Naive thymus-derived CD4-positive, alpha-beta T cell (primary cell): ENCODE data around the gene EOLA1. TPM values are rescaled to one million over a fixed set of nuclear protein-coding genes. Genes with fewer than 3 reads are reported as not detected.
"Not testable (repeated sequence)": the region's sequence is repeated elsewhere in the genome, so short reads cannot be mapped to it uniquely, and the experiment has no call there.

ENCODE experiments used
- ATAC-seq: fragments of 150-1000 bp; cut with Tn5 transposase; 2 replicates; pipeline ENCODE4 v1.10.0; 2021; ENCODE audit warnings: mild to moderate bottlenecking, moderate library complexity
- CTCF ChIA-PET: fragments of 350-600 bp; sonication (Branson Sonifier 250); formaldehyde crosslinking; loops from one replicate; lab custom pipeline; 2021; ENCODE audit warnings: antibody characterized with exemption; lab: Charles Lee
- POLR2A ChIA-PET: fragments of 350-600 bp; sonication (Branson Sonifier 250); formaldehyde crosslinking; loops from one replicate; lab custom pipeline; 2021; ENCODE audit warnings: antibody characterized with exemption, inconsistent platforms; lab: Charles Lee
- DNase-seq, 9 donors: peaks; one replicate each; pipeline versions ENCODE4 v3.0.0 to v3.0.0-alpha.2; 2020 to 2022; ENCODE audit warnings: mixed read lengths in 1 of 9
- H3K27ac ChIP-seq: one replicate; pipeline ENCODE4 v1.7.0; 2013; ENCODE audit warnings: mild to moderate bottlenecking, low read depth, low read length, moderate library complexity
- H3K27me3 ChIP-seq, 2 donors: one replicate each; pipeline ENCODE4 v1.7.0; 2013; ENCODE audit warnings: low read length in 2 of 2, mild to moderate bottlenecking in 2 of 2, moderate library complexity in 2 of 2; ENCODE audit not compliant: control insufficient read depth in 2 of 2, insufficient read depth in 2 of 2
- H3K36me3 ChIP-seq, 3 experiments: 1 replicate in 2 of 3; 2 replicates in 1 of 3; pipeline ENCODE4 v1.7.0; 2013; ENCODE audit warnings: low read length in 3 of 3, mild to moderate bottlenecking in 3 of 3, moderate library complexity in 1 of 3; ENCODE audit not compliant: insufficient read depth in 3 of 3, control insufficient read depth in 2 of 3
- H3K4me1 ChIP-seq, 2 donors: one replicate each; pipeline ENCODE4 v1.7.0; 2013; ENCODE audit warnings: low read length in 2 of 2, mild to moderate bottlenecking in 2 of 2, moderate library complexity in 1 of 2; ENCODE audit not compliant: control insufficient read depth in 2 of 2, insufficient read depth in 2 of 2
- H3K4me3 ChIP-seq: 2 replicates; pipeline ENCODE4 v1.7.0; 2013; ENCODE audit warnings: mild to moderate bottlenecking, low read length
- H3K9me3 ChIP-seq, 3 experiments: 1 replicate in 2 of 3; 2 replicates in 1 of 3; pipeline ENCODE4 v1.7.0; 2013; ENCODE audit warnings: low read length in 3 of 3; ENCODE audit not compliant: control insufficient read depth in 2 of 3
- H3K27ac Mint-ChIP-seq, 9 donors: one replicate each; pipeline ENCODE4 v1.8.0; 2020 to 2022; ENCODE audit warnings: mixed read lengths in 9 of 9, mild to moderate bottlenecking in 8 of 9, moderate library complexity in 5 of 9, inconsistent platforms in 2 of 9
- H3K27me3 Mint-ChIP-seq, 5 donors: one replicate each; pipeline ENCODE4 v1.8.0; 2021 to 2022; ENCODE audit warnings: mixed read lengths in 5 of 5, mild to moderate bottlenecking in 1 of 5
- H3K36me3 Mint-ChIP-seq, 5 donors: one replicate each; pipeline ENCODE4 v1.8.0; 2020 to 2022; ENCODE audit warnings: mixed read lengths in 5 of 5, mild to moderate bottlenecking in 3 of 5, inconsistent platforms in 1 of 5
- H3K4me1 Mint-ChIP-seq, 7 donors: one replicate each; pipeline ENCODE4 v1.8.0; 2020 to 2022; ENCODE audit warnings: mixed read lengths in 7 of 7, mild to moderate bottlenecking in 3 of 7, inconsistent platforms in 1 of 7
- H3K4me3 Mint-ChIP-seq, 10 donors: one replicate each; pipeline ENCODE4 v1.8.0; 2020 to 2022; ENCODE audit warnings: mild to moderate bottlenecking in 10 of 10, mixed read lengths in 10 of 10, moderate library complexity in 6 of 10, inconsistent platforms in 2 of 10
- H3K9me3 Mint-ChIP-seq, 11 donors: one replicate each; pipeline ENCODE4 v1.8.0; 2020 to 2022; ENCODE audit warnings: mixed read lengths in 11 of 11, mild to moderate bottlenecking in 4 of 11, inconsistent platforms in 1 of 11, moderate library complexity in 1 of 11
- intact Hi-C, 2 donors: fragments of 100-400 bp; cut with micrococcal nuclease; formaldehyde crosslinking; loops; one replicate each; pipeline ENCODE4 v1.15.1; 2023
- polyA plus RNA-seq, 2 donors: library from polyadenylated mRNA; unstranded; fragments of 300-500 nt; fragmentation: Illumina TruSeq; gene quantifications; one replicate each; pipeline ENCODE4 v1.2.3, GENCODE V29; 2021
- total RNA-seq, 6 experiments: library from RNA in 5 of 6; stranded (reverse) in 5 of 6; gene quantifications; 1 replicate in 5 of 6; 2 replicates in 1 of 6; pipeline ENCODE4 v1.2.3 and lab custom pipeline; 2021 to 2026

Gene EOLA1
- total and polyA plus RNA-seq, 7 experiments from 2014 or later: 22.2 to 68.1 (median 30.1) TPM

DNA sequence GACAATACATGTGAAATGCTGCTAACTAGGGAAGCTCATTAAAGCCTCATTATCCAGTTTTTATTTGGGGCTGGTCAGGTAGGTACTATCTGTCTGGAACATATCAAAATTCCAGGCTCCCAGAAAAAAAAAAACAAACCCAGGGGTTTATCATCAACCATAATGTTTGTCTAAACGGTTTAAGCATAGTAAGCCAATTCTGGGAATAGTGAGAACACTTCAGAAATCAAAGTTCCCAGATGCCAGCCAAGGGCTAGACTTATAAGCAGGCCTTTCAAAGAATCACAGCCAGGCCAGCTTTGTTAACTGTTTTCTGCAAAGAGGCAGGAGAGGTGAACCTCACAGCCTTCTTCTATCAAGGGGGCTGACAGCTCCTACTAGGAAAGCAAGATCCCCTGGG lies 43.8 kb upstream of the EOLA1 start:
- ChIA-PET CTCF (no interaction called here), POLR2A (no interaction called here)
- intact Hi-C loops: no loop called here
- H3K4me1 ChIP-seq: no peaks in the 10 kb centered on the region
- Mint-ChIP-seq H3K36me3 (peaks cover 0 to 19% (median 4%) of the 10 kb centered on the region in 5 donors), H3K4me3 (no peak overlapping the region), H3K27ac (no peak overlapping the region), H3K4me1 (peaks cover 0 to 33% (median 3%) of the 10 kb centered on the region in 7 donors), H3K27me3 (no peaks in the 10 kb centered on the region), H3K9me3 (no peaks in the 10 kb centered on the region)
- H3K27me3 ChIP-seq: no peaks in the 10 kb centered on the region
- H3K9me3 ChIP-seq: no peaks in the 10 kb centered on the region
- DNase-seq (no peak), ATAC-seq (no peak)
- peaks cover 13 to 86% (median 49%) of the 10 kb centered on the region in 3 experiments for H3K36me3 ChIP-seq
- no peak overlapping the region for H3K4me3 ChIP-seq
- no peak overlapping the region for H3K27ac ChIP-seq

DNA sequence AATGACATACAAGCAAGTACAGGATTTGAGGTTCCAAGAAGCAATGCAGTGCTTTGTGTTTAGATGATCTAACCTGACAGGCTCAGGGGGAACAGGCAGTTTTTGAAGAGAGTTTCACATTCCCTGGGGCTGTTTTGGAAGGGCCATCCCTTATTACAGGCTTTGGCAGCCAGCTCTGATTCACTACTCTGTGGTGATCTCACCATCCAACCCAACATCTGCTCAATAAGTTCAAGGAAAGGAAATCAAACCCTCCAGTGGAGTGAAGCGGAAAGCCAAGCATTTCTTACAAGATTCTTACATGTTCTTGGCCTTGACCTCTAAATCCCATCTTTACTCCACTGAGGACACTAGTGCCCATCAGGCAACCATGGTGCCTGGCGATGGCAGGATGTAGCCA lies 43.2 kb upstream of the EOLA1 start:
- H3K4me1 ChIP-seq: peaks cover 0 to under 1% of the 10 kb centered on the region in 2 donors
- Mint-ChIP-seq H3K4me1 (peaks cover 0 to 36% (median 4%) of the 10 kb centered on the region in 7 donors), H3K27me3 (no peaks in the 10 kb centered on the region), H3K36me3 (peaks cover 0 to 17% (median 4%) of the 10 kb centered on the region in 5 donors), H3K27ac (no peak overlapping the region), H3K4me3 (no peak overlapping the region), H3K9me3 (no peaks in the 10 kb centered on the region)
- intact Hi-C loops: no loop called here
- H3K9me3 ChIP-seq: no peaks in the 10 kb centered on the region
- H3K4me3 ChIP-seq: no peak overlapping the region
- H3K36me3 ChIP-seq: peaks cover 13 to 85% (median 52%) of the 10 kb centered on the region in 3 experiments
- DNase-seq (no peak), ATAC-seq (no peak)
- ChIA-PET POLR2A (no interaction called here), CTCF (no interaction called here)
- no peak overlapping the region for H3K27ac ChIP-seq
- H3K27me3 ChIP-seq: no peaks in the 10 kb centered on the region

GRCh38 chrX:149498767-149499166 lies 42.0 kb upstream of the EOLA1 start:
- CTCF ChIA-PET: interaction anchor here (0.6 kb wide), 1 partner anchor 10 kb away, joined by 3 read pairs; no protein-coding TSS in a partner anchor

GRCh38 chrX:149499766-149500165 lies 41.0 kb upstream of the EOLA1 start:
- Histone ChIP-seq H3K27me3 (no peaks in the 10 kb centered on the region), H3K36me3 (peaks cover 13 to 70% (median 40%) of the 10 kb centered on the region in 3 experiments), H3K27ac (no peak overlapping the region), H3K4me1 (peaks cover 0 to 8% of the 10 kb centered on the region in 2 donors), H3K4me3 (no peak overlapping the region), H3K9me3 (no peaks in the 10 kb centered on the region)
- no peaks in the 10 kb centered on the region for H3K9me3 Mint-ChIP-seq
- ATAC-seq: no peak
- no peak for DNase-seq
- ChIA-PET CTCF (interaction anchor here (1.0 kb wide), 1 partner anchor 13 kb away, joined by 3 read pairs; no protein-coding TSS in a partner anchor), POLR2A (no interaction called here)
- H3K36me3 Mint-ChIP-seq: peaks cover 0 to 19% (median 4%) of the 10 kb centered on the region in 5 donors
- peak overlapping the region in 2 of 9 donors; percentile 25 to 71 for H3K27ac Mint-ChIP-seq
- H3K4me1 Mint-ChIP-seq: peaks cover 6 to 37% (median 9%) of the 10 kb centered on the region in 7 donors
- H3K27me3 Mint-ChIP-seq: no peaks in the 10 kb centered on the region
- intact Hi-C loops: loop anchor here (10.0 kb wide), 6 partner anchors 135 to 1585 kb away; partner anchors contain the start of genes CD99L2 (in 1 of the 2), EOLA2 (in 1 of the 2), FMR1 (in 1 of the 2) and MAMLD1 (in 1 of the 2)
- no peak overlapping the region for H3K4me3 Mint-ChIP-seq

More at GRCh38 chrX:149498767-149499166, 42.0 kb upstream of the EOLA1 start:
- Histone ChIP-seq H3K36me3 (peaks cover 13 to 78% (median 50%) of the 10 kb centered on the region in 3 experiments), H3K9me3 (no peaks in the 10 kb centered on the region), H3K27ac (no peak overlapping the region), H3K27me3 (no peaks in the 10 kb centered on the region), H3K4me3 (no peak overlapping the region), H3K4me1 (peaks cover 0 to 5% of the 10 kb centered on the region in 2 donors)
- H3K4me3 Mint-ChIP-seq: no peak overlapping the region
- no peak for DNase-seq
- ATAC-seq: no peak
- peaks cover 0 to 17% (median 4%) of the 10 kb centered on the region in 5 donors for H3K36me3 Mint-ChIP-seq
- intact Hi-C loops: no loop called here
- H3K27ac Mint-ChIP-seq: no peak overlapping the region
- H3K9me3 Mint-ChIP-seq: no peaks in the 10 kb centered on the region
- H3K4me1 Mint-ChIP-seq: peaks cover 0 to 37% (median 6%) of the 10 kb centered on the region in 7 donors
- POLR2A ChIA-PET: no interaction called here
- H3K27me3 Mint-ChIP-seq: no peaks in the 10 kb centered on the region

GRCh38 chrX:149502923-149503322 lies 37.9 kb upstream of the EOLA1 start:
- peaks cover 6 to 13% of the 10 kb centered on the region in 2 donors for H3K4me1 ChIP-seq
- peaks cover 14 to 44% (median 23%) of the 10 kb centered on the region in 7 donors for H3K4me1 Mint-ChIP-seq
- H3K27me3 ChIP-seq, H3K27me3 Mint-ChIP-seq, DNase-seq, CTCF ChIA-PET, H3K9me3 Mint-ChIP-seq, ATAC-seq, H3K9me3 ChIP-seq, H3K4me3 ChIP-seq: not testable (repeated sequence)
- peaks cover 0 to 41% (median 17%) of the 10 kb centered on the region in 3 experiments for H3K36me3 ChIP-seq
- intact Hi-C loops: loop anchor here (10.0 kb wide), 6 partner anchors 132 to 1588 kb away; partner anchors contain the start of genes CD99L2 (in 1 of the 2), EOLA2 (in 1 of the 2), FMR1 (in 1 of the 2) and MAMLD1 (in 1 of the 2)
- H3K4me3 Mint-ChIP-seq: peak overlapping the region in 1 of 10 donors; percentile 55
- POLR2A ChIA-PET: interaction anchor here (3.7 kb wide), 1 partner anchor 38 kb away, joined by 33 read pairs; the partner anchor contains the start of gene EOLA1
- H3K27ac Mint-ChIP-seq: peak overlapping the region in 5 of 9 donors; percentile 37 to 84 (median 52)
- peaks cover 0 to 17% (median 0%) of the 10 kb centered on the region in 5 donors for H3K36me3 Mint-ChIP-seq
- H3K27ac ChIP-seq: peak overlapping the region; percentile 68

GRCh38 chrX:149503446-149503845 lies 37.4 kb upstream of the EOLA1 start:
- not testable (repeated sequence) for H3K27me3 Mint-ChIP-seq, H3K9me3 Mint-ChIP-seq, H3K9me3 ChIP-seq, H3K27me3 ChIP-seq
- H3K27ac Mint-ChIP-seq: peak overlapping the region; percentile 22 to 98 (median 94)
- Histone ChIP-seq H3K4me3 (peak overlapping the region; percentile 72), H3K4me1 (peaks cover 6 to 13% of the 10 kb centered on the region in 2 donors), H3K36me3 (peaks cover 0 to 36% (median 12%) of the 10 kb centered on the region in 3 experiments), H3K27ac (peak overlapping the region; percentile 98)
- peak overlapping the region in 9 of 10 donors; percentile 21 to 100 (median 71) for H3K4me3 Mint-ChIP-seq
- H3K4me1 Mint-ChIP-seq: peaks cover 14 to 44% (median 23%) of the 10 kb centered on the region in 7 donors
- CTCF ChIA-PET: interaction anchor here (0.9 to 1.4 kb wide), 2 partner anchors 36 to 37 kb away, joined by 3 to 9 read pairs; partner anchors contain the start of gene EOLA1
- intact Hi-C loops: loop anchor here (10.0 kb wide), 6 partner anchors 131 to 1589 kb away; partner anchors contain the start of genes CD99L2 (in 1 of the 2), EOLA2 (in 1 of the 2), FMR1 (in 1 of the 2) and MAMLD1 (in 1 of the 2)
- peak in 8 of 9 donors; percentile 28 to 80 (median 64) for DNase-seq
- H3K36me3 Mint-ChIP-seq: peaks cover 0 to 17% (median 0%) of the 10 kb centered on the region in 5 donors
- POLR2A ChIA-PET: interaction anchor here (3.7 kb wide), 1 partner anchor 37 kb away, joined by 33 read pairs; the partner anchor contains the start of gene EOLA1
- ATAC-seq: peak; percentile 71
